ENCODE data around the gene JAK3.
"Not testable (repeated sequence)": the region's sequence is repeated elsewhere in the genome, so short reads cannot be mapped to it uniquely, and the experiment has no call there.

JAK3 gene

DNA sequence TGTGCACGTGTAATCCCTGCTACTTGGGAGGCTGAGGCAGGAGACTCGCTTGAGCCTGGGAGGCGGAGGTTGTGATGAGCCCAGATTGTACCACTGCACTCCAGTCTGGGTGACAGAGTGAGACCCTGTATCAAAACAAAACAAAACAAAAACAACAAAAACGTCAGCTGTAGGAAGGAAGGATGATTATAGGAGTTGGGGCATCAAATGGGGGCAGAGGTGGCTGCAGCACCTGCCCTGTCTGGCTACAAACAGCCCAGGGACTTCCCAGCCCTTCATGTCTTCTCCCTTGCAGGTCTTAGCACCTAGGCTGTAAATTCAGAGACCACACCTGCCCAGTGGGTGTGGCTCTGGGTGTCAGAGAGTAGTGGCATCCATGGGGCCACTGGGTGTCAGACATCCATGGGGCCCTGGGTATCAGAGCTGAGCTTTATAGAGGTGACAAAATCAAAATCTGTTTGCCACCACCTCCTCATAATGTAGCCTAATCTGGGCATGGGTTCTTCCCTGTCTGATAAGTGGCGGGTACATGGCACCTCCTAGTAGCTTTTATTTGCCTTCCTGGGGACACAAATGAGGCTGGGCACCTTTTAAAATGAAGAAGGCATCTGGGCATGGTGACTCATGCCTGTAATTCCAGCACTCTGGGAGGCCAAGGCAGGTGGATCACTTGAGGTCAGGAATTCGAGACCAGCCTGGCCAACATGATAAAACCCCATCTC lies 57.6 kb downstream of the JAK3 start:
- no peak for DNase-seq
- in situ Hi-C loops (cut with HindIII; ENCODE audit: low pct_ligation_motif_present, low pct_unique_long_range_greater_than_20kb, low sequenced_read_pairs): no loop called here

DNA sequence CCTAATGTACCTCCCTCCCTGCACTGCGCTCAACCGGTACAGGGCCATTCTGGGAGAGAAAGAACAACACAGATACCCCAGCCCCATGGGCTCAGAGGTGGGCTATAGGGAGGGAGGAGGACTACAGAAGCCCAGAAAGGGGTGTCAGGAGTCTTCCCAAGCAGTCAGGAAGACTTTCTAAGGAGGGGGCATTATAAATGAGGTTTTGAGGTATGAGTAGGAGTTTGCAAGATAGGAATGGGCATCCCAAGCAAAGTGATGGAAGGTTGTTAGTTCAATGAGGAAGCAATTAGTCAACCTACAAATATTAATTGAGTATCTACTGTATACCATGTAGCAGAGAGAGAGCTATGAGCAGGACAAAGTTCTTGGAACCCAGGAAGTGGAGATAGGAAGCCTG lies 59.1 kb downstream of the JAK3 start:
- DNase-seq: no peak
- in situ Hi-C loops (cut with HindIII; ENCODE audit: low pct_ligation_motif_present, low pct_unique_long_range_greater_than_20kb, low sequenced_read_pairs): no loop called here

DNA sequence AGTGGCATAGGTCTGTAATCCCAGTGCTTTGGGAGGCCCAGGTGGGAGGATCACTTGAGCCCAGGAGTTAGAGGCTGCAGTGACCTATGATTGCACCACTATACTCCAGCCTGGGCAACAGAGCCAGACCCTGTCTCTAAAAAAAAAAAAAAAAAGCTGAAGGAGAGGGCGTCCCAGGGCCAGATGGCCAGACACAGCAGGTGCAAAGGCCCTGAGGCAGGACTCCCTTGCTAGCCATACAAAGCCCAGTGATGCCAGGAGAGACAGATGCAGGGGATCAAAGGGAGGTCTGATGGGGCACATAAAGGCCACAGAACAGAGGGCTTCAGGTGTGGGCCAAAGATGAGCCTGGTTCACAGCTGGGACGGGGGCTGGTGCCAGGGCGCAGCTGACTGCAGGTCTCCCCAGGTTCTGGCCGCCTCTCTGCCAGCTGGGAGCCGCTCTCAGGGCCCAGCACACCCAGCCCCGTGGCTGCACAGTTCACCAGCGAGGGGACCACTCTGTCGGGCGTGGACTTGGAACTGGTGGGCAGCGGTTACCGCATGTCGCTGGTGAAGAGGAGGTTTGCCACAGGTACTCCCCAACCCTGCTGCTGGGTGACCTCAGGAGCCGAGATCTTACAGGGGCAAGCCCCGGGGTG lies 60.4 kb downstream of the JAK3 start:
- in situ Hi-C loops (cut with HindIII; ENCODE audit: low pct_ligation_motif_present, low pct_unique_long_range_greater_than_20kb, low sequenced_read_pairs): no loop called here
- DNase-seq: no peak

- in situ Hi-C loops (cut with HindIII; ENCODE audit: low pct_ligation_motif_present, low pct_unique_long_range_greater_than_20kb, low sequenced_read_pairs): no loop called here
- peak; percentile 67 for DNase-seq
Measured at GRCh38 chr19:17784201-17785008, 63.4 kb downstream of the JAK3 start.

DNA sequence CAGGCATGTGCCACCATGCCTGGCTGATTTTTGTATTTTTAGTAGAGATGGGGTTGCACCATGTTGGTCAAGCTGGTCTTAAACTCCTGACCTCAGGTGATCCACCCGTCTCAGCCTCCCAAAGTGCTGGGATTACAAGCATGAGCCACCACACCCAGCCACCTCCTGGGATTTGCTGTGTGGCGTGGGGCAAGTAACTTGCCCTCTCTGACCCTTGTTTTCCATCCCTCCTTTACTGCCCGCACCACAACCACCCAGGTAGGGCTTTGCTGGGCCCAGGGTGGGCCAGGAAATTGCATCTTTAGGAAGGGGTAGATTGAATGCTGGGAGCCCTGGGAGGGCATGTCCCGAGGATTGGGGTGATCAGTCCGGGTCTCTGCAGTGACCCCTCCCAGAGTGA lies 64.1 kb downstream of the JAK3 start:
- DNase-seq; in situ Hi-C loops (cut with HindIII; ENCODE audit: low pct_ligation_motif_present, low pct_unique_long_range_greater_than_20kb, low sequenced_read_pairs): not testable (repeated sequence)

- no peak for DNase-seq
- in situ Hi-C loops (cut with HindIII; ENCODE audit: low pct_ligation_motif_present, low pct_unique_long_range_greater_than_20kb, low sequenced_read_pairs): no loop called here
Measured at GRCh38 chr19:17780781-17781180, 67.0 kb downstream of the JAK3 start.

DNA sequence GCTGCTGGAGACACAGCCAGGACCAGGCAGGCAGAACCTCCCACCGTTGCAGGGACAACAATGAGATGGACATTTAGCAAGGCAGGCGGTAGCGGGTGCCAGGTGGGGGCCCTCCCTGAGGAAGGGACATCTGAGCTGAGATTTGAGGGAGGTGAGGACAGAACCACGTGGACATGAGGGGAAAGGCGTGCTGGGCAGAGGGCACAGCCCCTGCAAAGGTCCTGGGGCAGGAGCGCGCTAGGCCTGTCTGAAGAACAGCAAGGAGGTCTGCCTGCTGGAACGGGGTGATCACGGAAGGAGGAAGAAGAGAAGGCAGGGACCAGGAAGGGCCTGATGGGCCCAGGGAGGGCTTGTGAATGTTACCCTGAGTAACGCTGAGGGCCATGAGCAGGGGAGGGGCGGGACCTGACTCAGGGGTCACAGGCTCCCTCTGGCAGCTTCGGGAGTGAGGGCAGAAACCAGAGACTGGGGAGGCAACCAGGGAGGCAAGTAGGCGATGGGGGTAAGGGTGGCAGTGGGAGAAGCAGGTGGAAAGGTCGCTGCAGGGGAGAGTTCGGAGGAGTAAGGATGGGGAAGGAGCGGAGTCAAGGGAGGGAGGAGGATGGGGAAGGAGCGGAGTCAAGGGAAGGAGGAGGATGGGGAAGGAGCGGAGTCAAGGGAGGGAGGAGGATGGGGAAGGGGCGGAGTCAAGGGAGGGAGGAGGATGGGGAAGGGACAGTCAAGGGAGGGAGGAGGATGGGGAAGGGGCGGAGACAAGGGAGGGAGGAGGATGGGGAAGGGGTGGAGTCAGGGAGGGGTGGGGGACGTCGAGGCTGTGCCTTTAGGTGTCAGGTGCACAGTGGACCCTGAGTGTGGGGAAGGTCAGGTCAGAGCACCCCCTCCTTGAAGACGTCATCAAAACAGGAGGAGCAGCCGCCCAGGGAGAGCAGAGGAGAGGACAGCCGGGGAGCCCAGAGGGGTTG lies 68.5 kb downstream of the JAK3 start:
- in situ Hi-C loops (cut with HindIII; ENCODE audit: low pct_ligation_motif_present, low pct_unique_long_range_greater_than_20kb, low sequenced_read_pairs): no loop called here
- no peak for DNase-seq

- no peak for DNase-seq
- in situ Hi-C loops (cut with HindIII; ENCODE audit: low pct_ligation_motif_present, low pct_unique_long_range_greater_than_20kb, low sequenced_read_pairs): no loop called here
Measured at GRCh38 chr19:17778251-17778967, 69.4 kb downstream of the JAK3 start.

- DNase-seq; in situ Hi-C loops (cut with HindIII; ENCODE audit: low pct_ligation_motif_present, low pct_unique_long_range_greater_than_20kb, low sequenced_read_pairs): not testable (repeated sequence)
Measured at GRCh38 chr19:17777840-17778239, 69.9 kb downstream of the JAK3 start.

GRCh38 chr19:17775991-17776803 lies 71.6 kb downstream of the JAK3 start:
- in situ Hi-C loops (cut with HindIII; ENCODE audit: low pct_ligation_motif_present, low pct_unique_long_range_greater_than_20kb, low sequenced_read_pairs): no loop called here
- DNase-seq: no peak

DNA sequence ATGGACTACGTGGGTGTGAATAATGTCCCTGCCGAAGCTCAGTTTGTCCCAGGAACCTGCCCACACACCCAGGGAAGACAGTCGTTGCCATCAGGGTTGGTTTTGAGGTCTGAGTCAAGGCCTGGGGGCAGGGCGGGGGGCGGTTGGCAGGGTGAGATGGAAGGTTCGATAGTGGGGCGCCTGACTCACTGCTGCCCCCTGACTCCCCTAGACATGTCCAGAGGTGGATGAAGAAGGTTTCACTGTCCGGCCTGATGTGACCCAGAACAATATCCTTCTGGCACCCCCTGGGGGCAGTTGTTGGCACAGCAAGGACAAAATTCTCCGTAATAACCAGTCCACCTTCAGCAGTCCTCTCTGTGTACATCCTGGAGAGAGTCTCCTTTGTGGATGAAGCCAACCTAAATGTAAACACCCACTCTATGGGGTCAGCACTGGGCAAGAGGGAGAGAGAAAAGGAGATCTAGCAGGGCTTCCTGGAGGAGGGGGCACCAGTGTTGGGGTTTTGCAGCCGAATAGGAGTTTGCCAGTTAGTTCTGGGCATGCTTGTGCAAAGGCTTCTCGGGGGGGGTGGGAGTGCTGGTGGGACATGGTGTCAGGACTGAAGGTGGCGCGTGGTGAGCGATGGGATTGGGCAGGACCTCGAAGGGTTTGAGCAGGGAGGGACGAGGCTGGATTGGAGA lies 72.4 kb downstream of the JAK3 start:
- in situ Hi-C loops (cut with HindIII; ENCODE audit: low pct_ligation_motif_present, low pct_unique_long_range_greater_than_20kb, low sequenced_read_pairs): no loop called here
- peak; percentile 52 for DNase-seq
